Measurements from ENCODE around the gene BCL2L2.

Gene BCL2L2

GRCh38 chr14:23357261-23357660 lies 50.6 kb downstream of the BCL2L2 start:
- no peak for DNase-seq

- no peak for DNase-seq
These were observed 51.4 kb downstream of the BCL2L2 start for GRCh38 chr14:23358042-23358441.

- DNase-seq: no peak
These were observed 52.0 kb downstream of the BCL2L2 start for GRCh38 chr14:23358553-23359166.

- no peak for DNase-seq
These were observed 52.6 kb downstream of the BCL2L2 start for GRCh38 chr14:23359167-23359626.

- no peak for DNase-seq
These were observed 53.3 kb downstream of the BCL2L2 start for GRCh38 chr14:23359722-23360447.

- peak; percentile 83 for DNase-seq
These were observed 53.9 kb downstream of the BCL2L2 start for GRCh38 chr14:23360496-23360895.

- DNase-seq: no peak
These were observed 54.7 kb downstream of the BCL2L2 start for GRCh38 chr14:23361320-23361719.
